GM12891 (cell line): ENCODE data around the gene RPL36AL.

Experiments
- POLR2A ChIP-seq: IDR thresholded peaks from 2 replicates; pipeline ENCODE4 v1.6.1; 2011; ENCODE audit warnings: low read depth, low read length, control low read depth
- POLR2AphosphoS5 ChIP-seq: IDR thresholded peaks from 2 replicates; pipeline ENCODE4 v1.6.1; 2011; ENCODE audit warnings: low read depth, low read length, control low read depth

- no peak for TF ChIP-seq POLR2A
- no peak for TF ChIP-seq POLR2AphosphoS5
These were observed 12.8 kb downstream of the RPL36AL start for GRCh38 chr14:49607583-49607982.
